Measurements from ENCODE around the gene MAB21L2. TPM values are rescaled to one million over a fixed set of nuclear protein-coding genes. Genes with fewer than 3 reads are reported as not detected.
A peak's percentile ranks its signal among the peaks of the same experiment; 100 is the strongest.

The MAB21L2 gene
- total and polyA plus RNA-seq, 5 donors from 2014 or later: 0.14 to 0.17 TPM; not detected in 3

DNA sequence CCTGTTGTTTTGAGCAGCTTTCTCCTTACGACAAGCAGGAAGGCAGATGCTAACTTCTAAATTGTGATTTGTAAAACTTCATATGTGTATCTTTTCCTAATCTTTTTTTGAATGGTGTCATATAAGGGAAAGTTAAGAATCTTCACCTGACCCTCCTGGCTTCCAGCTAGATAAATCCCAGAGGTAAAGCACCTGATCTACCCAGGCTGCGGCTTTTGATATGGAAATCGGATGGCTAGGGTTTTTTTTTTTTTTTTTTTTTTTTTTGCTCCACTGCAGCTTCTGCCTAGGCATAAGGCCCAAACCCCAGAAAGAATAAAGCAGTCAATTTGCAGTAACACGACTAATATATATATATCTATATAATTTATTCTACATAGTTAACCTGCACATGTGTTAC is 10.0 kb downstream of the MAB21L2 start:
- Histone ChIP-seq H3K36me3 (ENCODE audit: control insufficient read depth, insufficient read depth, low read length) (peaks cover 33% of the 10 kb centered on the region), H3K9me3 (ENCODE audit: control insufficient read depth in 2 of 2, low read length in 2 of 2) (no peaks in the 10 kb centered on the region), H3K4me1 (ENCODE audit: control insufficient read depth, insufficient read depth, low read length, poor library complexity, severe bottlenecking) (no peaks in the 10 kb centered on the region), H3K27ac (ENCODE audit: insufficient read depth, low read length, poor library complexity, severe bottlenecking) (no peak overlapping the region), H3K4me3 (ENCODE audit: low read depth, low read length) (no peak overlapping the region), H3K27me3 (ENCODE audit: control insufficient read depth, insufficient read depth, low read length) (no peaks in the 10 kb centered on the region)
- ATAC-seq (ENCODE audit: low read depth in 2 of 2): no peak
- H3K4me3 Mint-ChIP-seq: no peak overlapping the region
- DNase-seq: no peak
- H3K36me3 Mint-ChIP-seq: peaks cover 24% of the 10 kb centered on the region
- peaks cover 0 to 5% (median 0%) of the 10 kb centered on the region in 4 donors for H3K4me1 Mint-ChIP-seq
- H3K27ac Mint-ChIP-seq: peak overlapping the region in 1 of 3 donors; percentile 24
- H3K27me3 Mint-ChIP-seq: no peaks in the 10 kb centered on the region
- no peaks in the 10 kb centered on the region for H3K9me3 Mint-ChIP-seq

DNA sequence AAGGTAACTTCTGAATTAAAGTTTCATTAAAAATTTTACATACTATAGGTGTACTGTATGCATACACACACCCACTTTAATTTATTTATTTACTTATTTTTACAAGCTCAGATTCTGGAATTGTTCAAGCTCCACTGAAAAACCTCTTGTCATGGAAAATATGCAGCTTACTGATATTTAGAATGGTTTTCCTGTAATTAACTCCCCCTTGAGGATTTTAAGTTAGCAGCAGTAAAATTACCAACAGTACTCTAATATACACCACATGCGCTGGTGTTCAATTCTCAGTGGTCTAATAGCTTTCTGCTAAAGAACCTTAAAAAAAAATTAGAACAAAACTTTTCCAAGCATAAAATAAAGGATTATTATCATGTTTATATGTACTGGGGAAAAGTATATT is 12.0 kb downstream of the MAB21L2 start:
- H3K27ac Mint-ChIP-seq: no peak overlapping the region
- H3K27me3 Mint-ChIP-seq: no peaks in the 10 kb centered on the region
- Histone ChIP-seq H3K4me3 (ENCODE audit: low read depth, low read length) (no peak overlapping the region), H3K27me3 (ENCODE audit: control insufficient read depth, insufficient read depth, low read length) (no peaks in the 10 kb centered on the region), H3K4me1 (ENCODE audit: control insufficient read depth, insufficient read depth, low read length, poor library complexity, severe bottlenecking) (no peaks in the 10 kb centered on the region), H3K27ac (ENCODE audit: insufficient read depth, low read length, poor library complexity, severe bottlenecking) (no peak overlapping the region), H3K36me3 (ENCODE audit: control insufficient read depth, insufficient read depth, low read length) (peaks cover 26% of the 10 kb centered on the region), H3K9me3 (ENCODE audit: control insufficient read depth in 2 of 2, low read length in 2 of 2) (no peaks in the 10 kb centered on the region)
- ATAC-seq (ENCODE audit: low read depth in 2 of 2): no peak
- DNase-seq: no peak
- H3K4me1 Mint-ChIP-seq: peaks cover 0 to 5% (median 1%) of the 10 kb centered on the region in 4 donors
- H3K4me3 Mint-ChIP-seq: no peak overlapping the region
- no peaks in the 10 kb centered on the region for H3K9me3 Mint-ChIP-seq
- peaks cover 28% of the 10 kb centered on the region for H3K36me3 Mint-ChIP-seq

DNA sequence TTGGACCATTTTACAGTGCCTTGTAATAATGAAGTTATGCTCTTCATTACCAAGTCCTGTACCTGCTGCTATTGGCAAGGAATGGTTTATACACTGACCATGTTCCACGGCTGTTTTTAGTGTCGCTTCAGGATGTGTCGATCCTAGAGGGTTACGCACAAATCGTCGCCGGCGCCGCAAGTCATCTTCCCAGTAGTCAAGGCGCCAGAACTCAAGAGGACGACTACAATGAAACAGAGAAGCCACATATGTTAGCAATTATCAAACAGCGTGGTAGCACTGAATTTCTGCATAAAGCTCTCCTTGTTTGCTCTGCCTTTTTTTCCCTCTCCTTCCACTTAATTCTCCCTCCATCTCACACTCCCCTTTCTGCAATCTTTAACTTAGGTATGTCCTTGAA is 17.0 kb downstream of the MAB21L2 start:
- Histone ChIP-seq H3K27me3 (ENCODE audit: control insufficient read depth, insufficient read depth, low read length) (no peaks in the 10 kb centered on the region), H3K9me3 (ENCODE audit: control insufficient read depth in 2 of 2, low read length in 2 of 2) (no peaks in the 10 kb centered on the region), H3K36me3 (ENCODE audit: control insufficient read depth, insufficient read depth, low read length) (peaks cover 12% of the 10 kb centered on the region), H3K4me1 (ENCODE audit: control insufficient read depth, insufficient read depth, low read length, poor library complexity, severe bottlenecking) (no peaks in the 10 kb centered on the region), H3K4me3 (ENCODE audit: low read depth, low read length) (no peak overlapping the region), H3K27ac (ENCODE audit: insufficient read depth, low read length, poor library complexity, severe bottlenecking) (no peak overlapping the region)
- Mint-ChIP-seq H3K4me3 (no peak overlapping the region), H3K9me3 (no peaks in the 10 kb centered on the region), H3K27me3 (no peaks in the 10 kb centered on the region), H3K4me1 (peaks cover 0 to 8% (median 3%) of the 10 kb centered on the region in 4 donors), H3K27ac (peak overlapping the region in 2 of 3 donors; percentile 18 to 44), H3K36me3 (peaks cover 15% of the 10 kb centered on the region)
- ATAC-seq (ENCODE audit: low read depth in 2 of 2): no peak
- DNase-seq: no peak

DNA sequence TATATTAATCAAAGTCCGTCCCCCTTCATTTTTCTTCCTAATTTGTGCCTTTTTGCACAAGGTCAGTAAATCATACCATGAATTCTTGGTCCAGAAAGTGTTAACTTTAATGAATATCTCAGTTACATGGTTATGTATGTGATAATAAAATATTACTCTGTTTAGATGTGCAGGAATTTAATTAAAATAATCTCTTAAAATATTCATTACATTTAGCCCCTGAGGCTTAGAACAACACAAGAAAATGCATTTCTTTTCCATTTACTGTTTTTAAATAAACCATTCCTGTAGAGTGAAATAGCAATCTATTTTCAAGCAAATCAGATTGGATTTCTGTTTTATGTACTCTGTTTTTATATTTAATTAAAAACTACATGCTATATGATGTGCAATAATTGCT is 17.6 kb downstream of the MAB21L2 start:
- no peaks in the 10 kb centered on the region for H3K4me1 ChIP-seq (ENCODE audit: control insufficient read depth, insufficient read depth, low read length, poor library complexity, severe bottlenecking)
- H3K9me3 Mint-ChIP-seq: no peaks in the 10 kb centered on the region
- peaks cover 15% of the 10 kb centered on the region for H3K36me3 Mint-ChIP-seq
- ATAC-seq (ENCODE audit: low read depth in 2 of 2): no peak
- H3K4me3 Mint-ChIP-seq: no peak overlapping the region
- no peak overlapping the region for H3K4me3 ChIP-seq (ENCODE audit: low read depth, low read length)
- H3K27ac ChIP-seq (ENCODE audit: insufficient read depth, low read length, poor library complexity, severe bottlenecking): no peak overlapping the region
- DNase-seq: no peak
- peaks cover 12% of the 10 kb centered on the region for H3K36me3 ChIP-seq (ENCODE audit: control insufficient read depth, insufficient read depth, low read length)
- H3K27me3 Mint-ChIP-seq: no peaks in the 10 kb centered on the region
- H3K4me1 Mint-ChIP-seq: peaks cover 0 to 8% (median 3%) of the 10 kb centered on the region in 4 donors
- peak overlapping the region in 1 of 3 donors; percentile 18 for H3K27ac Mint-ChIP-seq
- H3K27me3 ChIP-seq (ENCODE audit: control insufficient read depth, insufficient read depth, low read length): no peaks in the 10 kb centered on the region
- H3K9me3 ChIP-seq (ENCODE audit: control insufficient read depth in 2 of 2, low read length in 2 of 2): no peaks in the 10 kb centered on the region

DNA sequence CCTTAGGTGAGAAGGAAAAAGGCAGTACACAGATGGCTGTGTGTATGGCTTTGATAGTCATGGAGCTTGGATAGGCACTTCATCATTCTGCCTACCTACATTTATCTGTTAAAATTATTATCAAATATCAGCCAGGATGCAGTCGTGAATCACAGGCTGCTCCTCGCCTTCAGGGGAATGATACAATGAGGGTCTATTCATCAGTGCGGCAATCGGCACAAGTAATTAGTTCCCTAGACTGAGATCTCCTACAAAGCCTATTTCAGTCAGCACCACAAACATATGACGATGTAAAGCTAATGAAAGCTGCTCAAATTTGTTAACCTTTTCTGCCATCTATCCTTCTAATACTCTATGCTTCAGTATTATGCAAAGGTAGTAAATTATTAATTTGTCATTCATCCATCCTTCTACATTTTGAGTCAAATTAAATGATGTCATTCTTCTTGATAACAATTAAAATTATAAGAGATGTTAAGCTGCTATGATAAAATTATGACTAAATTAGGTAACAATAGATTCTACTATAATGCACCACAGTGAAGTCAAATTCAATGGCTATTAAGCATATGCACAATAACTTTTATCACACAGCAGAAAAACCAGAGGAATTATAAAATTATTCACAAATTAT is 19.0 kb downstream of the MAB21L2 start:
- Mint-ChIP-seq H3K27me3 (no peaks in the 10 kb centered on the region), H3K27ac (no peak overlapping the region), H3K36me3 (peaks cover 15% of the 10 kb centered on the region), H3K4me1 (peaks cover 0 to 8% (median 3%) of the 10 kb centered on the region in 4 donors), H3K4me3 (no peak overlapping the region), H3K9me3 (no peaks in the 10 kb centered on the region)
- no peak for ATAC-seq (ENCODE audit: low read depth in 2 of 2)
- Histone ChIP-seq H3K27me3 (ENCODE audit: control insufficient read depth, insufficient read depth, low read length) (no peaks in the 10 kb centered on the region), H3K4me1 (ENCODE audit: control insufficient read depth, insufficient read depth, low read length, poor library complexity, severe bottlenecking) (no peaks in the 10 kb centered on the region), H3K36me3 (ENCODE audit: control insufficient read depth, insufficient read depth, low read length) (peaks cover 12% of the 10 kb centered on the region), H3K4me3 (ENCODE audit: low read depth, low read length) (no peak overlapping the region), H3K9me3 (ENCODE audit: control insufficient read depth in 2 of 2, low read length in 2 of 2) (no peaks in the 10 kb centered on the region), H3K27ac (ENCODE audit: insufficient read depth, low read length, poor library complexity, severe bottlenecking) (no peak overlapping the region)
- no peak for DNase-seq

DNA sequence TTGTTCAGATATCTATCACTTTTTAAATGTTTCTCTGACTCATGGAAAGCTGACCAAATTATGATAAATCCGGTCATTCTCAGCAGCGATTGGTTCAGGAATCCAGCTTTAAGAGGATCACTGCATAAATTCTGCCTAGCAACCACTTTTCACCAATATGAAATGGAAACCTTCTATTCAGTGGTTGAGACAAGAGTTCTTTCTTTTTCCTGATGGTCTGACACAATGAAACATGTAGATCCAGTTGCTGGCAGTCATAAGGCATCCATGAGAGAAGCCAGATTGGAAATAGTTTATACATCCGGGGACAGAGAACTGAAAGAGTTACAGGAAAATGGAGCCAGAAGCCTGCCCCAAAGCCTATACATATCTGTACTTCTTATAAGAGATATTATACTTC is 27.2 kb downstream of the MAB21L2 start:
- ATAC-seq (ENCODE audit: low read depth in 2 of 2) (no peak), DNase-seq (no peak)
- Mint-ChIP-seq H3K4me3 (no peak overlapping the region), H3K27ac (no peak overlapping the region), H3K4me1 (peaks cover 3 to 20% (median 5%) of the 10 kb centered on the region in 4 donors), H3K36me3 (peaks cover 29% of the 10 kb centered on the region), H3K9me3 (no peaks in the 10 kb centered on the region), H3K27me3 (no peaks in the 10 kb centered on the region)
- Histone ChIP-seq H3K36me3 (ENCODE audit: control insufficient read depth, insufficient read depth, low read length) (no peaks in the 10 kb centered on the region), H3K27ac (ENCODE audit: insufficient read depth, low read length, poor library complexity, severe bottlenecking) (no peak overlapping the region), H3K27me3 (ENCODE audit: control insufficient read depth, insufficient read depth, low read length) (no peaks in the 10 kb centered on the region), H3K4me1 (ENCODE audit: control insufficient read depth, insufficient read depth, low read length, poor library complexity, severe bottlenecking) (no peaks in the 10 kb centered on the region), H3K4me3 (ENCODE audit: low read depth, low read length) (no peak overlapping the region), H3K9me3 (ENCODE audit: control insufficient read depth in 2 of 2, low read length in 2 of 2) (no peaks in the 10 kb centered on the region)

DNA sequence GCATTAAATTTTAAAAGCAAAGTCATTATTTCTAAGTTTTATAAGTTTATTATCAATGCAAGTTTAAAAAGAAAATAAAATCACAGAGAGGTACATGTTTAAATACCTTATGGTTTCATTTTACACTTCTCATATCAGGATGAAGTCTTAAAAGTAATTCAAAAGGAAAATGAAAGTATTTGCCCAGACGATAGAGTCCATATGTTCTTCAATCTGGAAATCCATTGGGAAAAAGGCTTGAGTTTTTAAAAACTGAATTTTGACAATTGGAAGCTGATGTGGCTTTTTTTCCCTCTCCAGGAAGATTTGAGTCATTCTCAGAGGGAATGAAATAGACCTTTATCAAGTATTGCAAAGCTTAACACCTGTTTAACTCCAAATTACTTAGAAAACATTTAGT is 37.1 kb downstream of the MAB21L2 start:
- no peak overlapping the region for H3K27ac Mint-ChIP-seq
- peaks cover 0 to 2% (median 0%) of the 10 kb centered on the region in 7 donors for H3K9me3 Mint-ChIP-seq
- H3K36me3 Mint-ChIP-seq: peaks cover 27% of the 10 kb centered on the region
- H3K27me3 Mint-ChIP-seq: no peaks in the 10 kb centered on the region
- no peak overlapping the region for H3K4me3 Mint-ChIP-seq
- Histone ChIP-seq H3K4me1 (ENCODE audit: control insufficient read depth, insufficient read depth, low read length, poor library complexity, severe bottlenecking) (no peaks in the 10 kb centered on the region), H3K36me3 (ENCODE audit: control insufficient read depth, insufficient read depth, low read length) (no peaks in the 10 kb centered on the region), H3K27me3 (ENCODE audit: control insufficient read depth, insufficient read depth, low read length) (no peaks in the 10 kb centered on the region), H3K27ac (ENCODE audit: insufficient read depth, low read length, poor library complexity, severe bottlenecking) (no peak overlapping the region), H3K4me3 (ENCODE audit: low read depth, low read length) (peak overlapping the region; percentile 33), H3K9me3 (ENCODE audit: control insufficient read depth in 2 of 2, low read length in 2 of 2) (no peaks in the 10 kb centered on the region)
- ATAC-seq (ENCODE audit: low read depth in 2 of 2): no peak
- DNase-seq: no peak
- H3K4me1 Mint-ChIP-seq: peaks cover 0 to 9% (median 5%) of the 10 kb centered on the region in 4 donors

DNA sequence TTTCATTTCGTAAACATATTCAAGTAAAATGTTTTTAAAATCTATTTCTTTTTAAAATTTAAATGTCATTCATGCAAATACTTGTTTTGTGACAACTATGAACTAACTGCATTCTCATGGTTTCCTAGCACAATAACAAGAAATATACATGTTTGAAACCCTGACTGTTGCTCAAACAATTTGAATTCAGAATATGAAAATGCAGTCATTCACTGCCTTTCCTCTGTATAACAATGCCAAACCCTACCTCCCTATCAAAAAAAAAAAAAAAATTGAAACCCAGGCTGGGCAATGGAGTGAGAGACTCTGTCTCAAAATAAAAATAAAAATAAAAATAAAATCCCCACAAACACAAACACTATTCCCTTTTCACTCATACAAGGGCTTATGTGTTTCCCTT is 42.1 kb downstream of the MAB21L2 start:
- Mint-ChIP-seq H3K4me1 (peaks cover 0 to 8% (median 5%) of the 10 kb centered on the region in 4 donors), H3K27ac (no peak overlapping the region), H3K4me3 (no peak overlapping the region), H3K9me3 (peaks cover 0 to 2% (median 0%) of the 10 kb centered on the region in 7 donors), H3K36me3 (peaks cover 22% of the 10 kb centered on the region), H3K27me3 (no peaks in the 10 kb centered on the region)
- ATAC-seq (ENCODE audit: low read depth in 2 of 2) (no peak), DNase-seq (no peak)
- H3K36me3 ChIP-seq (ENCODE audit: control insufficient read depth, insufficient read depth, low read length): no peaks in the 10 kb centered on the region
- H3K4me3 ChIP-seq (ENCODE audit: low read depth, low read length): no peak overlapping the region
- H3K27ac ChIP-seq (ENCODE audit: insufficient read depth, low read length, poor library complexity, severe bottlenecking): no peak overlapping the region
- H3K4me1 ChIP-seq (ENCODE audit: control insufficient read depth, insufficient read depth, low read length, poor library complexity, severe bottlenecking): no peaks in the 10 kb centered on the region
- H3K27me3 ChIP-seq (ENCODE audit: control insufficient read depth, insufficient read depth, low read length): no peaks in the 10 kb centered on the region
- no peaks in the 10 kb centered on the region for H3K9me3 ChIP-seq (ENCODE audit: control insufficient read depth in 2 of 2, low read length in 2 of 2)

All from CD4-positive, CD25-positive, alpha-beta regulatory T cell (primary cell).